H4 (cell line): ENCODE measurements around the gene NR2F1-AS1. TPM values are rescaled to one million over a fixed set of nuclear protein-coding genes. Genes with fewer than 3 reads are reported as not detected.
"Not testable (repeated sequence)": the region's sequence is repeated elsewhere in the genome, so short reads cannot be mapped to it uniquely, and the experiment has no call there.

ENCODE experiments used
- DNase-seq: peaks from one replicate; pipeline ENCODE4 v3.0.0-alpha.2; 2015; ENCODE audit warnings: low spot score
- total RNA-seq: library from RNA; depleted of rRNA; stranded (reverse); fragments of >200 nt; shearing (Covaris generic); gene quantifications from 2 replicates; pipeline ENCODE4 v1.2.3, GENCODE V29; 2014

The NR2F1-AS1 gene
- total RNA-seq, 1 experiment from 2014 or later, result 5.2 TPM

GRCh38 chr5:93519740-93520139 lies 61.3 kb downstream of the NR2F1-AS1 start:
- DNase-seq, result no peak

DNA sequence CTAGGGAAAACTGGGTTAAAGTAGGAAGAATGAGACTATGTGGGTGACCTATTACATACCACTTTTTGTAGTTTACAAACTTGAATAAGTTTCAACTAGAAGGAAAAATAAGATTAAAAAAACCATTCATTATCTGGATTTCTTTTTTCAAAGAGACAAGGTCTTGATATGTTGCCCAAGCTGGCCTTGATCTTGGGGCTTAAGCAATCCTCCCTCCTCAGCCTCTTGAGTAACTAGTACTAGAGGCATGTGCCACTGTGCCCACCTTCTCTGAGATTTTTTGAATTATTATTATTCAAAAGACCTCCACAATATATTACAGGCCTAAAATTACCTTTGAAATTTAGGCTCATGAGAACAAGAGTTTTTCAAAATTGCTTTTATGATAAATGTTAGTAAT lies 63.2 kb downstream of the NR2F1-AS1 start:
- no peak for DNase-seq

DNA sequence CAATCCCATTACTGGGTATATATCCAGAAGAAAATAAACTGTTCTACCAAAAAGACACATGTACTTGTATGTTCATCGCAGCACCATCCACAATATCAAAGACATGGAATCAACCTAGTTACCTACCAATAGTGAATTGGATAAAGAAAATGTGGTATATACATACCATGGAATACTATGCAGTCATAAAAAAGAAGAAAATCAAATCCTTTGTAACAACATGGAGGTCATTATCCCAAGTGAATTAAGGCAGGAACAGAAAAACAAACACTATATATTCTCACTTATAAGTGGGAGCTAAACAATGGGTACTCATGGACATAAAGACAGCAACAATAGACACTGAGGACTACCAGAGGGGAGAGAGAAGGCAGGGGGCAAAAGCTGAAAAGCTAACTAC lies 67.7 kb downstream of the NR2F1-AS1 start:
- DNase-seq, result no peak

DNA sequence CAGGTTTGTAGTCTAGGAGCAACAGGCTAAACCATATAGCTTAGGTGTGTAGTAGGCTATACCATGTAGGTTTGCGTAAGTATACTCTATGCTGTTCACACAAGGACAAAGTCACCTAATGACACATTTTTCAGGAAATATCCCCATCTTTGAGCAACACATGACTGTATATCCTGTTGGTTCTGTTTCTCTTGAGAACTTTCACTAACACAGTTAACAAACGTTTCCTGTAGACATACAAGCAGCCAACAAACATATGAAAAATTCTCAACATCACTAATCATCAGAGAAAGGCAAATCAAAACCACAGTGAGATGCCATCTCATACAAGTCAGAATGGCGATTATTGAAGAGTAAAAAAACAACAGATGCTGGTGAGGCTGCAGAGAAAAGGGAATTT lies 68.2 kb downstream of the NR2F1-AS1 start:
- DNase-seq, result peak; percentile 6

GRCh38 chr5:93511445-93511844 lies 69.6 kb downstream of the NR2F1-AS1 start:
- DNase-seq, result no peak

GRCh38 chr5:93510626-93511380 lies 70.2 kb downstream of the NR2F1-AS1 start:
- DNase-seq, result no peak

- DNase-seq, result not testable (repeated sequence)
Measured at GRCh38 chr5:93505553-93505952, 75.5 kb downstream of the NR2F1-AS1 start.

- DNase-seq, result peak; percentile 63
Measured at GRCh38 chr5:93503598-93504067, 77.4 kb downstream of the NR2F1-AS1 start.

GRCh38 chr5:93497096-93497495 lies 83.9 kb downstream of the NR2F1-AS1 start:
- no peak for DNase-seq

GRCh38 chr5:93479982-93480509 lies 101.0 kb downstream of the NR2F1-AS1 start:
- DNase-seq, result no peak

GRCh38 chr5:93477816-93478215 lies 103.2 kb downstream of the NR2F1-AS1 start:
- no peak for DNase-seq

DNA sequence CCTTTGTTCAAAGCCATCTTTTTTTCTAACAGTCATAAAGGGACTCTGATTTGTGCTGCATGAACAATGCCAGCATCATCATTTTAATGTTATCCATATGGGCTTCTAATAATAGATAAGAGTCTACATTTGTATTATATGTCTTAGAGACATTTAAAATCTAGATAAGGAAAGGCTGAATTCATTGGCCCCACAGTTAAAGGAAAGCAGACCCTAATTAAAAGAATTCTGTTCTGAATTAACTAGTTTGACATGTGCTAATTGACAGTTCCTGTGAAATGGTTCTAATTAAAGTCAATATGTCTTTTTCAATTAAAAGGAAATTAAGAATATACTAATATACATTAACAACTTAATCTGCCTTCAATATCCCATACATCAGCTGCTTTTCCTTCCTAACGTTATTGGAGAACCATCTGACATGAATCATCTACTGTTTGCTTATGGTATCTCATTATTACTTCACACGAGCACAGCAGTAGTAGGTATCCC lies 104.7 kb downstream of the NR2F1-AS1 start:
- DNase-seq, result no peak

- no peak for DNase-seq
Measured at GRCh38 chr5:93462916-93463315, 118.1 kb downstream of the NR2F1-AS1 start.

- no peak for DNase-seq
Measured at GRCh38 chr5:93461756-93462155, 119.3 kb downstream of the NR2F1-AS1 start.

- DNase-seq, result no peak
Measured at GRCh38 chr5:93460286-93460685, 120.7 kb downstream of the NR2F1-AS1 start.

GRCh38 chr5:93456796-93457195 lies 124.2 kb downstream of the NR2F1-AS1 start:
- not testable (repeated sequence) for DNase-seq

DNA sequence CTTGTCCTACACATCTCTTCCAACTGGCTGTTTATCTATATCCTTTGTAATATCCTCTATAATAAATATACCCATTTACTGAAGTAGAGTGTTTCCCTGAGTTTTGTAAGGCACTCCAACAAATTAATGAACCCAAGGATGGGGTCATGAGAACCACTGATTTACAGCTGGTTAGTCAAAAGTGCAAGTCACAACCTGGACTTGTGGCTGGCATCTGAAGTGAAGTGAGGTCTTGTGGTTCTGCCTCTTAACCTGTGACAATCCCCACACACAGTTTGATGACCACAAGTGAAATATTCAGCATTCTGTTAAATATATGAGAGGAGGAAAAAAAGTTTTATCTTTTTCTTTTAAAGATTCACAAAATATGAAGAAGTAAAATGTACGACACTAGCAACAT lies 126.1 kb downstream of the NR2F1-AS1 start:
- no peak for DNase-seq

GRCh38 chr5:93452255-93452654 lies 128.8 kb downstream of the NR2F1-AS1 start:
- no peak for DNase-seq

GRCh38 chr5:93438124-93438523 lies 142.9 kb downstream of the NR2F1-AS1 start:
- no peak for DNase-seq

DNA sequence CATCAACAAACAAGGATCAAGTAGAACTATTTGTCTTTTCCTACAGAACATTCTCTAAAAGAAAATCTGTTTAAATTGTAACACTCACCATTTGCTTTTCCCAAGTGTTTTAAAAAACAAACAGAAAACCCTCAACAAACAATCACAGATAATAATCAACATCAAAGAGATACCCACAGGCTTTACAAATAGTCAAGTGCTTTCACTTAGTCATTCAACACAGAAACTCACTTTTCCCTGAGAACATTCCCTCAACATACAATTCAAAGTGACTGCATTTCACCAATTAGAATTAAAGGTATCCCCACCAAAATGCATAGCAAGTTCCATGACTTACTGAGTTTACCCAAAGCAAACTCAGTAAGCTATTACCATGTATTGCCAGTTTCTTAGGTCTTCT lies 144.9 kb downstream of the NR2F1-AS1 start:
- DNase-seq, result no peak

GRCh38 chr5:93433422-93433821 lies 147.6 kb downstream of the NR2F1-AS1 start:
- no peak for DNase-seq

GRCh38 chr5:93431250-93431649 lies 149.8 kb downstream of the NR2F1-AS1 start:
- DNase-seq, result no peak

GRCh38 chr5:93430673-93431199 lies 150.3 kb downstream of the NR2F1-AS1 start:
- DNase-seq, result no peak
